MV-4-11 (cell line): Measurements from ENCODE around the gene MAP2K5.
"Not testable (repeated sequence)": the region's sequence is repeated elsewhere in the genome, so short reads cannot be mapped to it uniquely, and the experiment has no call there.

Experiments used
- DNase-seq: peaks from one replicate; lab custom pipeline; 2025; lab: John Stamatoyannopoulos, UW

Gene MAP2K5

GRCh38 chr15:67672834-67673233 is 130.3 kb downstream of the MAP2K5 start:
- not testable (repeated sequence) for DNase-seq

GRCh38 chr15:67674983-67675382 is 132.5 kb downstream of the MAP2K5 start:
- no peak for DNase-seq

- DNase-seq: no peak
These were observed 135.6 kb downstream of the MAP2K5 start for GRCh38 chr15:67678089-67678488.

- DNase-seq: no peak
These were observed 136.5 kb downstream of the MAP2K5 start for GRCh38 chr15:67678993-67679392.

- DNase-seq: no peak
These were observed 138.1 kb downstream of the MAP2K5 start for GRCh38 chr15:67680641-67681040.

GRCh38 chr15:67685008-67685599 is 142.6 kb downstream of the MAP2K5 start:
- DNase-seq: peak; percentile 25

- no peak for DNase-seq
These were observed 143.2 kb downstream of the MAP2K5 start for GRCh38 chr15:67685716-67686115.

GRCh38 chr15:67690936-67691335 is 148.4 kb downstream of the MAP2K5 start:
- no peak for DNase-seq

- no peak for DNase-seq
These were observed 148.9 kb downstream of the MAP2K5 start for GRCh38 chr15:67691450-67691849.

- no peak for DNase-seq
These were observed 150.1 kb downstream of the MAP2K5 start for GRCh38 chr15:67692573-67692972.

GRCh38 chr15:67696087-67696486 is 153.6 kb downstream of the MAP2K5 start:
- no peak for DNase-seq

GRCh38 chr15:67700023-67700422 is 157.5 kb downstream of the MAP2K5 start:
- DNase-seq: no peak

GRCh38 chr15:67701669-67702068 is 159.2 kb downstream of the MAP2K5 start:
- no peak for DNase-seq

- DNase-seq: no peak
These were observed 165.2 kb downstream of the MAP2K5 start for GRCh38 chr15:67707520-67708283.

GRCh38 chr15:67708500-67708899 is 166.0 kb downstream of the MAP2K5 start:
- no peak for DNase-seq

GRCh38 chr15:67715170-67715569 is 172.7 kb downstream of the MAP2K5 start:
- no peak for DNase-seq

- no peak for DNase-seq
These were observed 173.7 kb downstream of the MAP2K5 start for GRCh38 chr15:67716171-67716570.

- DNase-seq: no peak
These were observed 175.3 kb downstream of the MAP2K5 start for GRCh38 chr15:67717776-67718175.

- no peak for DNase-seq
These were observed 176.9 kb downstream of the MAP2K5 start for GRCh38 chr15:67719330-67719959.

- peak; percentile 52 for DNase-seq
These were observed 178.2 kb downstream of the MAP2K5 start for GRCh38 chr15:67720556-67721175.

- no peak for DNase-seq
These were observed 179.7 kb downstream of the MAP2K5 start for GRCh38 chr15:67722030-67722817.
